CD8-positive, alpha-beta memory T cell (primary cell): ENCODE measurements around the gene AKAP6. TPM values are rescaled to one million over a fixed set of nuclear protein-coding genes. Genes with fewer than 3 reads are reported as not detected.
"Not testable (repeated sequence)": the region's sequence is repeated elsewhere in the genome, so short reads cannot be mapped to it uniquely, and the experiment has no call there.

ENCODE experiments used
- CTCF ChIA-PET: fragments of 350-600 bp; sonication (Branson Sonifier 250); formaldehyde crosslinking; loops from one replicate; lab custom pipeline; 2021; ENCODE audit warnings: antibody characterized with exemption; lab: Charles Lee
- POLR2A ChIA-PET: fragments of 350-600 bp; sonication (Branson Sonifier 250); formaldehyde crosslinking; loops from one replicate; lab custom pipeline; 2021; ENCODE audit warnings: antibody characterized with exemption; lab: Charles Lee
- DNase-seq, 5 donors: peaks; one replicate each; pipeline versions ENCODE4 v3.0.0 to v3.0.0-alpha.2; 2020 to 2022; ENCODE audit warnings: mixed read lengths in 1 of 5
- H3K27ac ChIP-seq: one replicate; pipeline ENCODE4 v1.7.0; 2013; ENCODE audit warnings: low read depth, mild to moderate bottlenecking, low read length, moderate library complexity
- H3K27me3 ChIP-seq: 2 replicates; pipeline ENCODE4 v1.7.0; 2013; ENCODE audit warnings: low read length, mild to moderate bottlenecking; ENCODE audit not compliant: insufficient read depth, poor library complexity, severe bottlenecking
- H3K36me3 ChIP-seq: 2 replicates; pipeline ENCODE4 v1.7.0; 2013; ENCODE audit warnings: mild to moderate bottlenecking, low read length, moderate library complexity; ENCODE audit not compliant: insufficient read depth
- H3K4me1 ChIP-seq: 2 replicates; pipeline ENCODE4 v1.7.0; 2013; ENCODE audit warnings: mild to moderate bottlenecking, low read length, moderate library complexity; ENCODE audit not compliant: insufficient read depth
- H3K4me3 ChIP-seq: 2 replicates; pipeline ENCODE4 v1.7.0; 2013; ENCODE audit warnings: mild to moderate bottlenecking, low read length
- H3K9me3 ChIP-seq: 2 replicates; pipeline ENCODE4 v1.7.0; 2013; ENCODE audit warnings: mild to moderate bottlenecking, low read length
- H3K27ac Mint-ChIP-seq, 8 donors: one replicate each; pipeline ENCODE4 v1.8.0; 2020 to 2021; ENCODE audit warnings: mixed read lengths in 8 of 8, mild to moderate bottlenecking in 6 of 8, inconsistent platforms in 3 of 8, moderate library complexity in 3 of 8
- H3K27me3 Mint-ChIP-seq, 2 donors: one replicate each; pipeline ENCODE4 v1.8.0; 2020 to 2021; ENCODE audit warnings: mixed read lengths in 2 of 2, mild to moderate bottlenecking in 1 of 2, moderate library complexity in 1 of 2
- H3K36me3 Mint-ChIP-seq, 3 donors: one replicate each; pipeline ENCODE4 v1.8.0; 2020 to 2021; ENCODE audit warnings: mixed read lengths in 3 of 3, inconsistent platforms in 1 of 3, mild to moderate bottlenecking in 1 of 3
- H3K4me1 Mint-ChIP-seq, 3 donors: one replicate each; pipeline ENCODE4 v1.8.0; 2020 to 2021; ENCODE audit warnings: mixed read lengths in 3 of 3, inconsistent platforms in 1 of 3, mild to moderate bottlenecking in 1 of 3
- H3K4me3 Mint-ChIP-seq, 7 donors: one replicate each; pipeline ENCODE4 v1.8.0; 2020 to 2021; ENCODE audit warnings: mixed read lengths in 7 of 7, mild to moderate bottlenecking in 6 of 7, moderate library complexity in 4 of 7, inconsistent platforms in 2 of 7
- H3K9me3 Mint-ChIP-seq, 5 donors: one replicate each; pipeline ENCODE4 v1.8.0; 2020 to 2022; ENCODE audit warnings: mixed read lengths in 5 of 5, mild to moderate bottlenecking in 3 of 5, moderate library complexity in 2 of 5, inconsistent platforms in 1 of 5
- polyA plus RNA-seq: library from polyadenylated mRNA; unstranded; fragments of 300-500 nt; fragmentation: Illumina TruSeq; gene quantifications from one replicate; pipeline ENCODE4 v1.2.3, GENCODE V29; 2021
- total RNA-seq, 2 experiments: library from RNA; stranded (reverse); gene quantifications; one replicate each; pipeline ENCODE4 v1.2.3, GENCODE V29; 2021

The AKAP6 gene
- total and polyA plus RNA-seq, 3 experiments from 2014 or later: 0.49 to 1.5 (median 1.4) TPM

GRCh38 chr14:32793033-32793432, 463.9 kb downstream of the AKAP6 start:
- POLR2A ChIA-PET, H3K4me1 ChIP-seq, H3K36me3 ChIP-seq, H3K9me3 ChIP-seq, H3K27me3 Mint-ChIP-seq, H3K27me3 ChIP-seq, CTCF ChIA-PET, H3K27ac Mint-ChIP-seq, H3K36me3 Mint-ChIP-seq, H3K4me3 ChIP-seq, H3K4me1 Mint-ChIP-seq, H3K27ac ChIP-seq, DNase-seq, H3K4me3 Mint-ChIP-seq: not testable (repeated sequence)
- H3K9me3 Mint-ChIP-seq: peaks cover 21 to 58% (median 44%) of the 10 kb centered on the region in 5 donors

- Mint-ChIP-seq H3K27ac (no peak overlapping the region), H3K27me3 (no peaks in the 10 kb centered on the region), H3K36me3 (peaks cover 0 to 9% (median 6%) of the 10 kb centered on the region in 3 donors), H3K4me1 (no peaks in the 10 kb centered on the region), H3K9me3 (peaks cover 31 to 58% (median 49%) of the 10 kb centered on the region in 5 donors), H3K4me3 (no peak overlapping the region)
- H3K27ac ChIP-seq: no peak overlapping the region
- no peak for DNase-seq
- no peaks in the 10 kb centered on the region for H3K9me3 ChIP-seq
- no peaks in the 10 kb centered on the region for H3K36me3 ChIP-seq
- no peak overlapping the region for H3K4me3 ChIP-seq
- ChIA-PET CTCF (no interaction called here), POLR2A (no interaction called here)
- no peaks in the 10 kb centered on the region for H3K4me1 ChIP-seq
- no peaks in the 10 kb centered on the region for H3K27me3 ChIP-seq
These were observed 471.2 kb downstream of the AKAP6 start for GRCh38 chr14:32800320-32800719.

- Histone ChIP-seq H3K27ac (no peak overlapping the region), H3K36me3 (no peaks in the 10 kb centered on the region), H3K9me3 (no peaks in the 10 kb centered on the region), H3K4me3 (no peak overlapping the region), H3K4me1 (no peaks in the 10 kb centered on the region), H3K27me3 (no peaks in the 10 kb centered on the region)
- no peaks in the 10 kb centered on the region for H3K4me1 Mint-ChIP-seq
- ChIA-PET POLR2A (no interaction called here), CTCF (no interaction called here)
- H3K27me3 Mint-ChIP-seq: peaks cover 0 to 2% of the 10 kb centered on the region in 2 donors
- peaks cover 31 to 57% (median 47%) of the 10 kb centered on the region in 5 donors for H3K9me3 Mint-ChIP-seq
- H3K27ac Mint-ChIP-seq: no peak overlapping the region
- no peak overlapping the region for H3K4me3 Mint-ChIP-seq
- no peak for DNase-seq
- H3K36me3 Mint-ChIP-seq: peaks cover 0 to 9% (median 6%) of the 10 kb centered on the region in 3 donors
These were observed 473.2 kb downstream of the AKAP6 start for GRCh38 chr14:32802295-32802694.

- no peak overlapping the region for H3K27ac ChIP-seq
- DNase-seq: no peak
- Mint-ChIP-seq H3K4me1 (no peaks in the 10 kb centered on the region), H3K27ac (no peak overlapping the region), H3K36me3 (peaks cover 0 to 9% (median 6%) of the 10 kb centered on the region in 3 donors), H3K27me3 (peaks cover 0 to 2% of the 10 kb centered on the region in 2 donors), H3K4me3 (no peak overlapping the region), H3K9me3 (peaks cover 26 to 55% (median 39%) of the 10 kb centered on the region in 5 donors)
- H3K9me3 ChIP-seq: no peaks in the 10 kb centered on the region
- no peaks in the 10 kb centered on the region for H3K36me3 ChIP-seq
- no peaks in the 10 kb centered on the region for H3K4me1 ChIP-seq
- no peak overlapping the region for H3K4me3 ChIP-seq
- ChIA-PET CTCF (no interaction called here), POLR2A (no interaction called here)
- H3K27me3 ChIP-seq: no peaks in the 10 kb centered on the region
These were observed 476.9 kb downstream of the AKAP6 start for GRCh38 chr14:32805979-32806378.

GRCh38 chr14:32808644-32809043, 479.5 kb downstream of the AKAP6 start:
- Histone ChIP-seq H3K36me3 (no peaks in the 10 kb centered on the region), H3K4me3 (no peak overlapping the region), H3K27me3 (no peaks in the 10 kb centered on the region), H3K9me3 (no peaks in the 10 kb centered on the region), H3K27ac (no peak overlapping the region), H3K4me1 (no peaks in the 10 kb centered on the region)
- peaks cover 0 to 2% of the 10 kb centered on the region in 2 donors for H3K27me3 Mint-ChIP-seq
- no peak overlapping the region for H3K4me3 Mint-ChIP-seq
- H3K4me1 Mint-ChIP-seq: no peaks in the 10 kb centered on the region
- no peak for DNase-seq
- CTCF ChIA-PET: no interaction called here
- peaks cover 0 to 5% (median 3%) of the 10 kb centered on the region in 3 donors for H3K36me3 Mint-ChIP-seq
- no peak overlapping the region for H3K27ac Mint-ChIP-seq
- POLR2A ChIA-PET: no interaction called here
- H3K9me3 Mint-ChIP-seq: peaks cover 12 to 35% (median 24%) of the 10 kb centered on the region in 5 donors

GRCh38 chr14:32809255-32809654, 480.2 kb downstream of the AKAP6 start:
- H3K4me1 Mint-ChIP-seq: no peaks in the 10 kb centered on the region
- ChIA-PET POLR2A (no interaction called here), CTCF (no interaction called here)
- no peaks in the 10 kb centered on the region for H3K27me3 ChIP-seq
- H3K4me3 ChIP-seq: no peak overlapping the region
- no peaks in the 10 kb centered on the region for H3K36me3 ChIP-seq
- peaks cover 0 to 2% of the 10 kb centered on the region in 2 donors for H3K27me3 Mint-ChIP-seq
- H3K36me3 Mint-ChIP-seq: no peaks in the 10 kb centered on the region
- H3K9me3 ChIP-seq: no peaks in the 10 kb centered on the region
- H3K4me3 Mint-ChIP-seq: no peak overlapping the region
- H3K4me1 ChIP-seq: no peaks in the 10 kb centered on the region
- no peak overlapping the region for H3K27ac Mint-ChIP-seq
- no peak overlapping the region for H3K27ac ChIP-seq
- no peak for DNase-seq
- H3K9me3 Mint-ChIP-seq: peaks cover 6 to 29% (median 22%) of the 10 kb centered on the region in 5 donors

- Mint-ChIP-seq H3K4me1 (no peaks in the 10 kb centered on the region), H3K4me3 (no peak overlapping the region), H3K9me3 (peaks cover 2 to 9% (median 5%) of the 10 kb centered on the region in 5 donors), H3K36me3 (no peaks in the 10 kb centered on the region), H3K27me3 (no peaks in the 10 kb centered on the region), H3K27ac (no peak overlapping the region)
- no peaks in the 10 kb centered on the region for H3K36me3 ChIP-seq
- H3K27me3 ChIP-seq: no peaks in the 10 kb centered on the region
- DNase-seq: no peak
- no peak overlapping the region for H3K27ac ChIP-seq
- H3K4me3 ChIP-seq: no peak overlapping the region
- ChIA-PET POLR2A (no interaction called here), CTCF (no interaction called here)
- H3K9me3 ChIP-seq: no peaks in the 10 kb centered on the region
- H3K4me1 ChIP-seq: no peaks in the 10 kb centered on the region
These were observed 484.3 kb downstream of the AKAP6 start for GRCh38 chr14:32813401-32813800.

- Histone ChIP-seq H3K9me3 (no peaks in the 10 kb centered on the region), H3K27ac (no peak overlapping the region), H3K4me1 (no peaks in the 10 kb centered on the region), H3K4me3 (no peak overlapping the region), H3K27me3 (no peaks in the 10 kb centered on the region), H3K36me3 (no peaks in the 10 kb centered on the region)
- DNase-seq: no peak
- CTCF ChIA-PET: no interaction called here
- H3K27ac Mint-ChIP-seq: no peak overlapping the region
- no peaks in the 10 kb centered on the region for H3K4me1 Mint-ChIP-seq
- H3K9me3 Mint-ChIP-seq: peaks cover 0 to 9% (median 2%) of the 10 kb centered on the region in 5 donors
- no peak overlapping the region for H3K4me3 Mint-ChIP-seq
- no peaks in the 10 kb centered on the region for H3K27me3 Mint-ChIP-seq
- no peaks in the 10 kb centered on the region for H3K36me3 Mint-ChIP-seq
- POLR2A ChIA-PET: no interaction called here
These were observed 485.6 kb downstream of the AKAP6 start for GRCh38 chr14:32814721-32815120.
